Breast epithelium (tissue), 4 donors: ENCODE data around the gene TNFSF10. TPM values are rescaled to one million over a fixed set of nuclear protein-coding genes. Genes with fewer than 3 reads are reported as not detected.

ENCODE experiments used
- DNase-seq, 2 donors: peaks; one replicate each; pipeline ENCODE4 v3.0.0-alpha.2; 2019; ENCODE audit warnings: low spot score in 2 of 2
- H3K27ac ChIP-seq, 2 donors: fragments of 200-600 bp; sonication (generic) in 1 of 2; one replicate each; pipeline ENCODE4 v1.5.1; 2016 to 2019; ENCODE audit warnings: mild to moderate bottlenecking in 1 of 2
- H3K27me3 ChIP-seq, 2 donors: fragments of 200-600 bp; sonication (generic) in 1 of 2; one replicate each; pipeline versions ENCODE4 v1.5.1 to v1.6.0; 2017 to 2019; ENCODE audit warnings: control low read depth in 1 of 2, mild to moderate bottlenecking in 1 of 2
- H3K36me3 ChIP-seq: fragments of 200-600 bp; one replicate; pipeline ENCODE4 v1.5.1; 2019
- H3K4me1 ChIP-seq, 2 donors: fragments of 200-600 bp; sonication (generic); one replicate each; pipeline ENCODE4 v1.5.1; 2016 to 2019; ENCODE audit warnings: control low read depth in 1 of 2
- H3K4me3 ChIP-seq, 3 donors: fragments of 200-600 bp; sonication (generic); 1 replicate in 2 of 3; 2 replicates in 1 of 3; pipeline ENCODE4 v1.5.1; 2016 to 2019; ENCODE audit warnings: mild to moderate bottlenecking in 3 of 3, moderate library complexity in 2 of 3
- H3K9me3 ChIP-seq, 2 donors: fragments of 200-600 bp; sonication (generic) in 1 of 2; one replicate each; pipeline ENCODE4 v1.5.1; 2016 to 2019; ENCODE audit warnings: control low read depth in 1 of 2
- POLR2A ChIP-seq: fragments of 450-650 bp; IDR thresholded peaks from one replicate; pipeline ENCODE4 v1.6.1; 2016; ENCODE audit warnings: antibody characterized with exemption, mild to moderate bottlenecking, moderate library complexity
- POLR2AphosphoS5 ChIP-seq, 3 donors: sonication (generic); formaldehyde crosslinking; IDR thresholded peaks; one replicate each; pipeline ENCODE4 v1.6.1; 2017; ENCODE audit warnings: antibody characterized with exemption in 3 of 3
- intact Hi-C: fragments of 100-400 bp; cut with DNase I; formaldehyde crosslinking; loops from one replicate; pipeline ENCODE4 v1.15.1; 2023; ENCODE audit warnings: low total_unique reads
- total RNA-seq, 3 donors: library from RNA; depleted of rRNA; stranded (reverse); fragments of >200 nt; gene quantifications; one replicate each; pipeline ENCODE4 v1.1.0, GENCODE V29; 2016
- TF ChIP-seq, protein P1 (sequence below), 3 donors: fragments of 450-650 bp; IDR thresholded peaks; one replicate each; pipeline ENCODE4 v1.5.1; 2016 to 2017; ENCODE audit warnings: antibody characterized with exemption in 3 of 3, mild to moderate bottlenecking in 3 of 3, moderate library complexity in 3 of 3

Gene TNFSF10
- total RNA-seq, 3 donors from 2014 or later: 37.0 to 294 (median 155) TPM

DNA sequence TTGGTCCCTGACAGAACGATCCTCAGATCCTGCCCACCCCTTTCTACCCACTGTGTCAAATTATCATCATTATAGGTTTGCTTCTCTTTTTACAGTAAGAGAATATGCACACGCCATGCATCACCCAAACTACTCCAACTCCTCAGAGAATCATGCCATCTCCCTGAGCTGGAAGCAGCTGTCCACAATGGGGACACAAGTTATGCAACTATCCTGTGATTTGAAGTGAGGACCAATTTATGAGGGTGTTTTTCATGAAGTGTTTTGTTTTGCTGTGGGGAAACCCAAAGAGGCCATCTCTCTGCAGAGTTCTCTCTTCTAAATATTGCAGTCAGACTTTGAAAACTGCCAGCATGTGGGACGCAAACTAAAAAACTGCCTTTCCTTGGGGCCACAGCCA, 35.8 kb upstream of the TNFSF10 start:
- H3K27me3 ChIP-seq: no peaks in the 10 kb centered on the region
- H3K4me1 ChIP-seq: peaks cover 4 to 17% of the 10 kb centered on the region in 2 donors
- H3K27ac ChIP-seq: peak overlapping the region; percentile 65 to 82

DNA sequence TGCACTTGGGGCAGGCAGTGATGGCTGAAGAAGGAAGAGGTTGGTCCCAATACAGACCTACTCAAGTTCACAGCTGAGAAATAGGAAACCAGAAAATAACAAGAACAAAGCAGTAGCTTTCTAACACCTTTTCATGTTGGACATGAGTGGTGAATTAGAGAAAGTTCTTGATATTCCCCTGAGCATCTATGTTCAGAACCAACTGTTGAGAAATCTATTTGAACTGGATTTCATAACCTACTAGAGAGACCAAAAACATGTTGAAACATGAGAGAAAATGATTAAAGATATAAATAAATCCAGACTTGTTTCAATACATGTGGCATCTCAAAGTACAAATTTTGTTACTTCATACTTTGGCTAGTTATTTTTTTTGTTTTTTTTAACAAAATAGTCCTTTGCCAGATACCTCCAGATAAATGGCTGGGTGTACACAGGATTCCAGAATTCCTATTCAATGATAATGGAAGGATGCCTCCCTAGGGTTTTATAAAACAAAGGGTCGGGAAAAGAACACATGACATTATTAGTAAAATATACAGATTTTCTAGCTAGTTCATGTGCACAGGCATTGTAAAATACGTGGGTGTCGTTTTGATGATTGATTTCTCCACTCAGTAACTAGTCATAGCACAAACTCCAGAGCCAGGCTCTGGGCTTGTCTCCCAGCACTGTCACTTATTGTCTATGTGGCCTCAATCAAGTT, 34.4 kb upstream of the TNFSF10 start:
- peak overlapping the region; percentile 56 to 68 for H3K27ac ChIP-seq
- no peaks in the 10 kb centered on the region for H3K27me3 ChIP-seq
- H3K36me3 ChIP-seq: no peaks in the 10 kb centered on the region
- peak in 2 of 3 donors; percentile 16 to 58 for TF ChIP-seq POLR2AphosphoS5 (IDR thresholded peaks at IDR 0.05)
- TF ChIP-seq, protein P1, sequence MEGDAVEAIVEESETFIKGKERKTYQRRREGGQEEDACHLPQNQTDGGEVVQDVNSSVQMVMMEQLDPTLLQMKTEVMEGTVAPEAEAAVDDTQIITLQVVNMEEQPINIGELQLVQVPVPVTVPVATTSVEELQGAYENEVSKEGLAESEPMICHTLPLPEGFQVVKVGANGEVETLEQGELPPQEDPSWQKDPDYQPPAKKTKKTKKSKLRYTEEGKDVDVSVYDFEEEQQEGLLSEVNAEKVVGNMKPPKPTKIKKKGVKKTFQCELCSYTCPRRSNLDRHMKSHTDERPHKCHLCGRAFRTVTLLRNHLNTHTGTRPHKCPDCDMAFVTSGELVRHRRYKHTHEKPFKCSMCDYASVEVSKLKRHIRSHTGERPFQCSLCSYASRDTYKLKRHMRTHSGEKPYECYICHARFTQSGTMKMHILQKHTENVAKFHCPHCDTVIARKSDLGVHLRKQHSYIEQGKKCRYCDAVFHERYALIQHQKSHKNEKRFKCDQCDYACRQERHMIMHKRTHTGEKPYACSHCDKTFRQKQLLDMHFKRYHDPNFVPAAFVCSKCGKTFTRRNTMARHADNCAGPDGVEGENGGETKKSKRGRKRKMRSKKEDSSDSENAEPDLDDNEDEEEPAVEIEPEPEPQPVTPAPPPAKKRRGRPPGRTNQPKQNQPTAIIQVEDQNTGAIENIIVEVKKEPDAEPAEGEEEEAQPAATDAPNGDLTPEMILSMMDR (IDR thresholded peaks at IDR 0.05): no peak
- no peak for TF ChIP-seq POLR2A
- DNase-seq: no peak
- H3K4me3 ChIP-seq: no peak overlapping the region
- peaks cover 4 to 9% of the 10 kb centered on the region in 2 donors for H3K4me1 ChIP-seq
- no peaks in the 10 kb centered on the region for H3K9me3 ChIP-seq
- intact Hi-C loops: no loop called here

More for the DNA sequence above, 35.8 kb upstream of the TNFSF10 start:
- no peaks in the 10 kb centered on the region for H3K36me3 ChIP-seq
- intact Hi-C loops: no loop called here
- H3K9me3 ChIP-seq: no peaks in the 10 kb centered on the region
- no peak for DNase-seq
- H3K4me3 ChIP-seq: no peak overlapping the region
- TF ChIP-seq POLR2AphosphoS5 (IDR thresholded peaks at IDR 0.05) (peak in 1 of 3 donors; percentile 75), POLR2A (no peak)
- TF ChIP-seq, protein P1 (IDR thresholded peaks at IDR 0.05): no peak

DNA sequence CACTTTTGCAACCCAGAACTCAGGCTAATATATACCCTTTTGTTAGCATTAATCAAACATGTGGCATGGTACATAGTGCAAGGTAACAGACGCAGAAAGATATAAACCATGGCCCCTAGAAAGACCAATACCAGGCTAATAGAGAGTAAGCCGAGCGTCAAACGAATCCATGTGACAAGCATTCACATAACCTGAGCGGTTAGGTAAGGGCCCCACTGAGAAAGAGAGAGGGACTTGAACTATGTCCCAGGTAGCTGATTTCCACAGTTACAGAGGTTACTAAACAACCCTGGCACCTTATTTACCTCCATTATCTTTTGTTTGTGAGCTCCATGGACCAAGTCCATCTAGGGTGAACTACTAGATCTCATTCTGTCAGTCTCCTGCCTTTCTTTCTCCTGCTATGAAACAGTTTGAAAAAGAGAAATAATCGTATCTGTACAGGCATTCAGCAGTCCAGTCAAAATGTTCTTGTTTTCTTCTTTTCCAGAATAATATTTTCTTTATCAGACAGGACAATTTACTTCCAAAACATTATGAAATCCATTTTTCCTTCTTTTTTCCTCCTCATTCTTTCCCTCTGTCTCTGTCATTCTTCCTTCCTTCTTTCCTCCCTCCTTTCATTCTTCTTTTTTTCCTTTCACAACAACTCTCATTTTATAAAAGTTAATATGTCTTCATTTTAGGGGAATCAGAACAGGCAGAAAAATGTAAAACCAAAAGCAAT, 30.5 kb upstream of the TNFSF10 start:
- Histone ChIP-seq H3K27me3 (no peaks in the 10 kb centered on the region), H3K4me1 (peaks cover 0 to 4% of the 10 kb centered on the region in 2 donors), H3K4me3 (no peak overlapping the region), H3K9me3 (no peaks in the 10 kb centered on the region), H3K36me3 (no peaks in the 10 kb centered on the region), H3K27ac (no peak overlapping the region)
- DNase-seq: no peak
- intact Hi-C loops: no loop called here
- TF ChIP-seq POLR2AphosphoS5 (IDR thresholded peaks at IDR 0.05): no peak
- no peak for TF ChIP-seq POLR2A
- TF ChIP-seq, protein P1 (IDR thresholded peaks at IDR 0.05): no peak

DNA sequence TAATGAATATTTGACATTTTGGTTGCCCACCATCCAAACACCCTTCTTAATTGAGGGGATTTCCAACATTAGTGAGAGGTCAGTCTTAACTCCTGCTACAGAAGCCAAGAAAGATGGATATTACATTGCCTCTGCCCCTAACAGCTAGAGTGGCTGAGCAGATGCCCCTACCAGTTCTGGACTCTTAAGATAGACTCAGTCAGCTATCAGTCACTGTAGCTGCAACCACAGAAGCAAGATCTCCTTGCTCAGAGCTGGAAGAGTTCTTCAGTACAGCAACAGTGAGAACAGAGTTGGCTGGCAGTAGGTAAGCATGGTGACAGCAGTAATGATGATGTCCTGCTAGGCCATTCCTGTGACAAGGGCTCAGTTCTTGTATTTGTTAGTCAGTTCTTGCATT, 29.4 kb upstream of the TNFSF10 start:
- Histone ChIP-seq H3K4me3 (no peak overlapping the region), H3K27ac (no peak overlapping the region), H3K27me3 (no peaks in the 10 kb centered on the region), H3K36me3 (no peaks in the 10 kb centered on the region), H3K4me1 (no peaks in the 10 kb centered on the region), H3K9me3 (no peaks in the 10 kb centered on the region)
- TF ChIP-seq POLR2A: no peak
- TF ChIP-seq, protein P1 (IDR thresholded peaks at IDR 0.05): no peak
- DNase-seq: no peak
- intact Hi-C loops: no loop called here

DNA sequence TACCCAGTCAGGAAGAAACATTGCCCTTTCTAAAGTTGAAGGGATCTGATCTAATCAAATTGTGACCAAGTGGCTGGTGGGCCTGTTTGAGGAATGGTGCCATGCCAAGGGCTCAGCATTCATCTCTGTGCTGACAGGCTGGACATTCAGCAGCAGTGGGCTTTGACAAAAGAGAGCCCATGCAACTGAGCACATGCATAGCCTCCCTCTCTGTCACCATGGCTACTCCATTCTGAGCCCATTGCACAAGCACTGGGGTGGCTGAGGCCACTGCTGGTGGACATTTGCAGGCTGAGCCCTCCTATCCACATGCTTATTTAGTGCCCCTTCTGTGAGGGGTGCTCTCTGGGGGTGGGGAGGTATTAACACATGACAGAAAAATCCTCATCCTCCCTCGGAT, 28.6 kb upstream of the TNFSF10 start:
- TF ChIP-seq POLR2A (no peak), POLR2AphosphoS5 (IDR thresholded peaks at IDR 0.05) (no peak)
- TF ChIP-seq, protein P1 (IDR thresholded peaks at IDR 0.05): no peak
- no peak for DNase-seq
- no peak overlapping the region for H3K27ac ChIP-seq
- H3K9me3 ChIP-seq: no peaks in the 10 kb centered on the region
- no peak overlapping the region for H3K4me3 ChIP-seq
- intact Hi-C loops: no loop called here
- H3K27me3 ChIP-seq: no peaks in the 10 kb centered on the region
- peaks cover 0 to under 1% of the 10 kb centered on the region in 2 donors for H3K4me1 ChIP-seq
- H3K36me3 ChIP-seq: no peaks in the 10 kb centered on the region
